GM21528 (cell line): ENCODE measurements around the gene ADGRA1.

ENCODE experiments used
- ATAC-seq: cut with Tn5 transposase; IDR thresholded peaks from one replicate; pipeline ENCODE4 v1.9.1; 2021; ENCODE audit warnings: mild to moderate bottlenecking, moderate library complexity; ENCODE audit not compliant: unreplicated experiment, low FRiP score

Gene ADGRA1

GRCh38 chr10:133055470-133055869 is 32.3 kb upstream of the ADGRA1 start:
- ATAC-seq, result no peak

- ATAC-seq, result no peak
Observed at GRCh38 chr10:133056001-133056400, 31.7 kb upstream of the ADGRA1 start.

GRCh38 chr10:133056651-133057178 is 31.0 kb upstream of the ADGRA1 start:
- no peak for ATAC-seq

- no peak for ATAC-seq
Observed at GRCh38 chr10:133058331-133059092, 29.2 kb upstream of the ADGRA1 start.

GRCh38 chr10:133059093-133059470 is 28.6 kb upstream of the ADGRA1 start:
- ATAC-seq, result no peak

- no peak for ATAC-seq
Observed at GRCh38 chr10:133059571-133059970, 28.2 kb upstream of the ADGRA1 start.

- no peak for ATAC-seq
Observed at GRCh38 chr10:133060022-133060421, 27.7 kb upstream of the ADGRA1 start.

GRCh38 chr10:133060466-133060865 is 27.3 kb upstream of the ADGRA1 start:
- ATAC-seq, result no peak

GRCh38 chr10:133060881-133061280 is 26.8 kb upstream of the ADGRA1 start:
- ATAC-seq, result no peak

GRCh38 chr10:133061296-133062038 is 26.3 kb upstream of the ADGRA1 start:
- no peak for ATAC-seq

GRCh38 chr10:133062085-133062484 is 25.6 kb upstream of the ADGRA1 start:
- ATAC-seq, result no peak

GRCh38 chr10:133062635-133063034 is 25.1 kb upstream of the ADGRA1 start:
- ATAC-seq, result no peak

GRCh38 chr10:133067149-133068105 is 20.3 kb upstream of the ADGRA1 start:
- no peak for ATAC-seq

GRCh38 chr10:133068111-133069032 is 19.4 kb upstream of the ADGRA1 start:
- ATAC-seq, result no peak

GRCh38 chr10:133069033-133069525 is 18.6 kb upstream of the ADGRA1 start:
- no peak for ATAC-seq

- no peak for ATAC-seq
Observed at GRCh38 chr10:133070405-133070804, 17.3 kb upstream of the ADGRA1 start.

GRCh38 chr10:133070810-133071209 is 16.9 kb upstream of the ADGRA1 start:
- no peak for ATAC-seq

- no peak for ATAC-seq
Observed at GRCh38 chr10:133071733-133072132, 16.0 kb upstream of the ADGRA1 start.

GRCh38 chr10:133072196-133072595 is 15.5 kb upstream of the ADGRA1 start:
- no peak for ATAC-seq
